SH-SY5Y (cell line): ENCODE data around the gene PHETA2.

ENCODE experiments used
- GATA2 ChIP-seq: IDR thresholded peaks from 2 replicates; pipeline ENCODE4 v1.6.1; 2011; ENCODE audit warnings: mild to moderate bottlenecking, low read depth, low read length
- GATA3 ChIP-seq: IDR thresholded peaks from 2 replicates; pipeline ENCODE4 v1.6.1; 2011; ENCODE audit warnings: low read depth, mild to moderate bottlenecking, low read length, moderate library complexity

GRCh38 chr22:42068291-42068690 lies 5.8 kb upstream of the PHETA2 start:
- TF ChIP-seq GATA2 (no peak), GATA3 (no peak)
